NCI-H2081 (cell line): Measurements from ENCODE around the gene CA9.

Experiments
- DNase-seq, 2 experiments: peaks; one replicate each; lab custom pipeline; 2025; lab: John Stamatoyannopoulos, UW

The CA9 gene

DNA sequence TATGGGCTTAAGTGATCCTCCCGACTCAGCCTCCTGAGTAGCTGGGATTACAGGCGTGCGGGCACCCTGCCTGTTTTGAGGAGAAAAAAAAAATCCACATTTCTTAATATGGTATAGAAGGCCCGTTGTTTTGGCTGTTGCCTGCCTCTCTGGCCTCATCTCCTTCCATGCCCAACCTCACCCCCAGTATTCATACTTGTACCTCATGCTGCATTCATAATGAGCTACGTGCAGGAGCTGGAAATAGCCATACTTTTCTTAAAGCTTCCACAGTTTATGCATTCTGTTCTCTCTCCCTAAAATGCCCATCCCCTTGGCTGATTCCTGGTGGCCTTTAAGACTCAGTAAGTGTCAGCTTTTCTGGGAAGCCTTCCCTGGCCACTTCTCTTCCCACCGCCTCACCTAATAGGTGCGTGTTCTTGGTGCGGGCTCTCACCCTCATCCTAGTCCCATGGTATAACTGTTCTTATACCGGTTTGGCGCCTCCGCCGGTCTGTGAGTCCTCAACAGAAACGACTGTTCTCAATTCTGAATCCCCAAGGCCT lies 18.1 kb downstream of the CA9 start:
- no peak for DNase-seq

- DNase-seq = no peak
These were observed 22.2 kb downstream of the CA9 start for GRCh38 chr9:35695943-35696401.

DNA sequence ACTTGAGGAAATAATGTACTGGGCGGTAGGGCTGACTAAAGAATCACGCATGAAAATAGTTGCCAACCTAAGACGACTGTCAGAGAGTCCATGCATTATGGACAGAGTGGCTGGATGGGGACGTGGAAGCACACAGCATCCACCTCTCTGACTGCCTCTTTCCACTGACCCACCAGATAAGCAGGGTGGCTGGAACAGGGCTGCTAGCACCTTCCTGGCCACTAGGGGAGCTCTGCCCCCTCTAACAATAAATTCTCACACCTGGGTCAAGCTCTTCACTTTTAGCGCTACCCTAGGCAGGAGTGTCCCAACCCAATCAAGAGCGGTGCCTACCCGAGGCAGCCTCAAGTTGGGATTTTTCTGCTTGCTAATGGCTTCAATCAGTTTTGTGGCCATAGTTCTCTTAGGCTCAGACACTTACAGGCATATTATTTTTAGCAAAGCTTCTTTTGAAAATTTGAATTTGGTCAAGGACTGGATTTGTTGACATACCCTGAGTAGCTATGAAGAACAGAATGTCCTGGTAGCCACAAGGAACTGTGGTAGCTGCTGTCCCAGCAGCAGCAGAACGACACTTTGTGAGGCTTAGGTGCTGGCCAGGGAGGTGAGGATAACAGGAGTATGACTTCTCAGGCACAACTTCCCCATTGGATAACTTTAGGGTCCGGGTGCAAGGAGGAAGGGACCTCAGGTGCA lies 22.9 kb downstream of the CA9 start:
- DNase-seq = peak; percentile 32 to 46

DNA sequence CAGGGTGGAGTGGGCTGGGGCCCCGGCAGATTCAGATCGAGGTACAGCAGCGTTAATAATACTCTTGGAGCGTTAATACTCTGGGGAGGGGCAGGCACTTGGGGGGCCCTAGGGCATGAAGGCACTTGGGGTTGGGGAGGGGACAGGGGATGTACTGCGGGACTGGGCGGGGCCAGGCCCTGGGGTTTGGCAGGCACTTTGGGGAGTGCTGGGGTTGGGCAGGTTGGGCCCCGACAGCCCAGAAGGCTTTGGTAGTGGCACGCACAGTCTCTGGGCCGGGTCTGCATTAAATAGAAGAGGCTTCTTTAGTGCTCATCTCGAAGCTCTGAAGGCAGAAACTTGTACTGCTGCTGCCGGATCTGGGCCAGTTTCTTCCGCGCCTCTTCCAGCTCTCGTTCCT lies 23.8 kb downstream of the CA9 start:
- DNase-seq = no peak

DNA sequence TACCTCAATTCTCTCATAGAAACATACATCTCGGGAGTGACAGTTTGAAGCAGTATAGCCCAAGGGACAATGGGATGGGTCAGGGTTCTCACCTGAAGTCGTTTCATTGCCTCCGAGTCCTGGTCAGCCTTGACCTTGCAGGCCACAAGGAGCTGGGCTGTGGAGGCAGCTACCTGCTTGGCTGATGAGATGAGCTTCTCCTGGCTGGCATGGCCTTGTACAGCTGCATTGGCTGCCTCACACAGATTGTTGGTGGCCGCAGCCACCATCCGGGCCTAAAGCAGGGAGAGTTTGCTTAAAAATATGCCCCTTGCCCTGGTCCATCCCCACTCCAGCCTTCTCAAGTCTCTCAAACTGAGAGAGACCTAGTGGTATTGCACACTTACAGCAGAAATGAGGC lies 24.5 kb downstream of the CA9 start:
- no peak for DNase-seq

GRCh38 chr9:35700031-35700430 lies 26.3 kb downstream of the CA9 start:
- no peak for DNase-seq

DNA sequence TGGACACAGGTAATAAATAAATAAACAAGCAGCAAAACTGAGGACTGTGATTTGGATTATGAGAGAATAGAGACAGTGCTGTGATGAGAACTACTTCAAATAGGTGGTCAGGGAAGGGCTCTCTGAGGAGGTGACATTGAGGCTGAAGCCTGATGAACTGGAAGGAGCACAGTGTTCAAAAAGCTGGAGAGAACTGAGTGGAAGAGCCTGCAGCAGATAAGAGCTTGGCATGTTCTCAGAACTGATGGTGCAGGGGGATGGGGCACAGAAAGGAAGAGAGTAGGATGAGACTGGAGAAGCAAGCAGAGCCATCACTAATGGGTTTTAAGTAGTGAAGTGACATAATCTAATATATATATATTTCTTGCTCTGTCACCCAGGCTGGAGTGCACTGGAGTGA lies 27.2 kb downstream of the CA9 start:
- DNase-seq = no peak

DNA sequence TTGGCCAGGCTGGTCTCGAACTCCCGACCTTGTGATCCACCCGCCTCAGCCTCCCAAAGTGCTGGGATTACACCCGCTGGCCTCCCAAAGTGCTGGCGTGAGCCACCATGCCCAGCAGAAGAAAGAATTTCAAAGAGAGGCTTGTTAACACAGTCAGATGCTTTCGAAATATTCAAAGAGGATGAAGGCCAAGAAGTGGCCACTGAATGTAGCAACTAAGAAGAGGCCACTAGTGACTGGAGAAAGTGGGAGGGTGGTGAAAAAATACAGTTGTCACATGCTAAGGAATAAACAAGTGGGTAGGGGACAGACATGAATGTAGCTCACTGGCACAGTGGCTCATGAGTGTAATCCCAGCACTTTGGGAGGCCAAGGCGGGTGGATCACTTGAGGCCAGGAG lies 29.0 kb downstream of the CA9 start:
- DNase-seq = no peak

DNA sequence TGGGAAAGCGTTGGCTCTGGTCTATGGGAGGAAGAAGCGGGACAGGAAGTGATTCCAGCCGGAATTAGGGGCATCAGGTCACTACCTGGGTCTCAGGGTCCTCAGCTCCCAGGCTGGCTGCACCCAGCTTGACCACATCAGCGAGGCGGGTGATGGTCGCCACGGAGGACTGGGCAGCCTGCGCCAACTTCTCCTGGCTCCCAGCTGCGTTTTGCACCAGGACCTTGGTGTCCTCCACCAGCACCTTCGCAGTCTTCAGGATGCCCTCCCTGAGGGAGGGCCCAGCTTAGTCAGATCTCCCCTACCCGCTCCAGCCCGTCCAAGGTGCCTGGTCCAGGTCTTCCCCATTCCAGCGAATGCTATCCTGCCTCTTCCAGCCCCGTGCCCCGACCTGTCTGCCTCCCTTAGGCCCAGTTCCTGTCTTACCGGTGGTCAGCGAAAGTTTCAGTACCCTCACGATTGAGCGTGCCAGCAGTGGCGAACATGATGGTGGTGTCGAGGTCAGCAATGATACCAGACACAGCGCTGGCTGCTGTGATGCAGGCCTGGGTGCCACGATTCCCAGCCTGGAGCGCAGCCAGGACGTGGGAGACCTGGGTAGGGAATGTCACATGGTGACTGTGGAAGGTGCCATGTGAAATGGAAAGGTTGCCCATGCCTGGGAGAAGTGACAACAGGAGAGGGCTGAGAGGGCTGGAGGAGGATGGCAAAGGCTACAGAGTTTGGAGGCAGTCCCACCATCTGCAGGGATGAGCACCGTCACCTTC lies 30.4 kb downstream of the CA9 start:
- DNase-seq = no peak

GRCh38 chr9:35705372-35705771 lies 31.6 kb downstream of the CA9 start:
- DNase-seq = no peak

DNA sequence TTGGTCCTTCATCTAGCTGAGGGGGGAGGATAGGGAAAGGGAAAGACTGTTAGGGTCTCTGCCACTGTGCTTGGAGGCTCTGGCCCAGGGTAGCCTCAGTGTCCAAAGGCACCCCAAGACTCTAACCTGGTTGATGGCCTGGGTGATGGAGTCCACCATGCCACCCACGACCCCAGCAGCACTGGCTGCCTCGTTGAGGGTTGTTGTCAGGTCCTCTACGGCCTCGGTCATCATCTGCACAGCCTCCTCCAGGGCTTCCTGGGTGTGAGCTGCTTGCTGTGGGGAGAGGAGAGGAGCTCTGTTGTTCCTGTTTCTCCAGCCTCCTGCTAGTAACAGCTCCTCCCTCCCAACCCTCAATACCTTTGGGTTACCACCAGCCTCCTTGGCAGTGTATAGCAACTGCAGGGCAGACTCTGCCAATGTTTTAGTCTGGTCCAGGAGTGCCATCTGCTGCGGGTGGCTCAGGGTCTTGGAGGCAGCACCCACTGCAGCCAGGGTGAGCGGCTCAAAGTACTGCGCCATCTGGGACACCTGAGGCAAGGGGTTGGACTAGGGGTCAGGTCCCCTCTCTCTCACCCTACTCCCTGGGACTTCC lies 32.2 kb downstream of the CA9 start:
- DNase-seq = no peak

GRCh38 chr9:35706951-35707350 lies 33.2 kb downstream of the CA9 start:
- DNase-seq = no peak

GRCh38 chr9:35708146-35708545 lies 34.4 kb downstream of the CA9 start:
- no peak for DNase-seq

DNA sequence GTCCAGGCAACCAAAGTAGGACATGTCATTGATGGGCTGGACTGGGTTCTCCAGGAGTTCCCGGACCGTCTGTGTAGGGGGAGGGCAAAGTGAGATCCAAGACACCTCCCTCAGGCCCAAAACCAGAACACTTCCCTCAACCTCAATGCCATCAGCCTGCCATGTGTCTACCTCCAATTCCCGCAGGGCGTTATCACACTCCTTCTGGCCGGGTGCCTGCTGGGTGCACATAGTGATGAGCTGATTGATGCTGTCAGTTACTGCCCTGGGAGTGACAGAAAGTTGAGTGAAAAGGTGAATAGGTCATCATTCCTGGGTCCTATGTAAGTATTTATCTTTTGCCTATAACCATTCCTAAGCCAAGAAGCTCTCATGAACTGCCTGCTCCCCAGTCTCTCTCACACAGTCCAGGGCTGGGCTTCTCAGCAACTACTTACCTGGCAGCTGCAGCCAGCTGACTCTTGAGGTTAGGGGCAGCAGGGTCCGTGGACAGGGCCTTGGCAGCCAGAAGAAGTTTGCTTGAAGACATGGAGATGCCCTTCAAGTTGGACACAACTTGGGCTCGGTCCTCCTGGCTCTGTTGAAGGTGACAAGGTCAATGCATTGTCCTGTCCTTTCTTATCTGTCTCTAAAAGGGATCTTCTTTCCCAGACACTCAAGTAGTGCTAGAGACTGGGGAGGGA lies 37.2 kb downstream of the CA9 start:
- no peak for DNase-seq

DNA sequence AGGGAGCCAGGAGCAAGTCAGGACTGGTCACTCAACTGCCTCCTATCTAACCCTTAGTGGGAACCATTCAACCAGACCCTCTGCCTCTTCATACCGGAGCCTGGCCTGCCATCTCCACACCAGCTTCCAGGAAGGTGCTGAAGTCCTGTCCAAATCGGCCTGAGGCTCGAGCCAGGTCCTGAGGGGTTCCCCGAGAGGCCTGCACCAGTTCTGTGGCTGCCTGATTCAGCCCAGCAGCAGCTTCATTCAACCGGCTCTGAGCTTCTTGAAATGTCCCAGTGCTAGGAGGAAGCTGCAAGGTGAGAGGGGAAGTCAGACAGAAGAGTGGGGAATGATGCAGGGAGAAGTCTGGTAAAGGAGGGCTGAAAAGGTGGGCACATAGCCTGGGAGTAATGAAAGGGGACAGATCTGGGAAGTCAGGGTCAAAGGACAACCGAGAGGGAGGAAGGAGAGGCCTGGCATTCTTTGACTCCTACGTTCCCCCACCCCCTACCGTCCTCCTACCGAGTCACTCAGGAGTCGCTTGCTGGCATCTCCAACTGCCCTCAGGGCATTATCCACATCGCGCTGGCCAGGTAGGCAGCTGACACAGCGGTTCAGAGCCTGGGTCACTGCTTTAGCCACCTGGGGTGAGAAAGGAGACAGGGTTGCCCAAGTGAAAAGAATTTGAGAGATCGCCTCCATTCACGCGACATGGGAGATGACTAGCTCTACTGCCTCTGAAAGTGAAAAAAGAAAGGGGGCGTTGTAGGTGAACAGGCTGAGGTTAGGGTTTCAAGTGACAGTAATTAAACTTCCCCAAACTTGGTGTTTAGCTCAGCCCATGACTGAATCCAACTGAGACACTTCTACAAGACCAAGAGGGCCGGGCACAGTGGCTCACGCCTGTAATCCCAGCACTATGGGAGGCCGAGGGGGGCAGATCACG lies 38.0 kb downstream of the CA9 start:
- DNase-seq = no peak

DNA sequence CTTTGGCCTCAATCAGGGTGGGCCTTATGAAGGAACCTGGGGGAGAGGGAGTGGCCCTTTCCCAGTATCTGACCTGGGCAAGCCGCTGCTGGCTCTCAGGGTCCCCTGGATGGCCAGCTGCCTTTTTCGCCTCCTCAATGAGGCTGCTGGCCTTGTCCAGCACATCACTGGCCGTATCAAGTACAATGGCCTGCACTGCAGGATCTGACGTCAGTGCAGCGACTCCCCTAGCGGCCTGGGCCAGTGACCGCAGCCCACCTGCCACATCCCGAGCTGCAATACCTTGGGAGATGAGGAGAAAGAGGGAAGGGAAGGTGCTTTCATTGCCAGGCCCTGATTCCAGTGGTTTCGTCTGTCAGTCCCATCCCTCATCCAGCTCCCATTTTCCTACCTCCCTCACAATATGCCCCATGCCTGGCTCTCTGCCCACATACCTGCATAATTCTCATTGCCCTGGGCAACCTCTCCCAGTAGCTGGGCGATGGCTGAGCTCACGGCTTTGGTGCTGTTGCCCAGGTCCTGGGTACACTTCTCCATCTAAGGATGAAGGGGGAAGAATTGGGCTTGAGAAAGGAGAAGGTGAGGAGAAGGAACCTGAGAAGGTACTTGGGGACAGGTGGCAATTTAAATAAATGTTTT lies 39.2 kb downstream of the CA9 start:
- DNase-seq = no peak

GRCh38 chr9:35713578-35713977 lies 39.9 kb downstream of the CA9 start:
- no peak for DNase-seq

- DNase-seq = no peak
These were observed 40.4 kb downstream of the CA9 start for GRCh38 chr9:35714123-35714522.

DNA sequence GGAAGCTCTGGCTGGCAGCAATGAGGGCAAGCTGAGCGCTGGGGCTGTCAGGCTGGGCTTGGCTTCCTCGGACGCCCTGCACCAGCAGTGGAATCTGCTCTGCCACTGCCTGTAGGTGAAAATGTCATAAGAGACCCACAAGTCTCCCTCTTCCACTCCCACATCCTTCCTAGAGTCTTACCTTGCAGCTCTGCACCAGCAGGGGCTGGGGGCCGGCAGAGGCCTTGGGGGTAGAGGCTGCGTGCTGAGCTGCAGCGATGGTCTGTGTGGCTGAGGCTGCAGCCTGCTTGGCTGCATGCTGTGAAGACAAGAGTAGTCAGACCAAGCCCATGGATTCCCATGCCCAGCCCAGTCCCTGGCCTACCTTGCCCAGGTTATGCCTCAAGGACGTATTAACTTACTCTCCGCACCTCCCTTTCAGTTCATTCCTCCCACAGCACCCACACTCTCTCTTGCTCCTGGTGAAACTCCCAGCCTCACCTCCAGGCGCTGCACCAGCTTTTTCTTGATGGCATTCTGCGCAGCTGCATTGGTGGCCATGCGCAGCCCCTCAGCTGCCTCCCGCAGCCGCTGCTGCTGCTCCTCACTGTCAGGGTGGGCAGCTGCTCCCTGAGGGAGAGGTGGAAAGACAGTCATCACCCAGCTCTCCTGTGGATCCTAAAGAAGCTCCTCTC lies 41.0 kb downstream of the CA9 start:
- no peak for DNase-seq

GRCh38 chr9:35716230-35716629 lies 42.5 kb downstream of the CA9 start:
- DNase-seq = no peak
